SH-SY5Y (cell line): ENCODE data around the gene C11orf98.

Experiments used
- GATA2 ChIP-seq: IDR thresholded peaks from 2 replicates; pipeline ENCODE4 v1.6.1; 2011; ENCODE audit warnings: mild to moderate bottlenecking, low read depth, low read length
- GATA3 ChIP-seq: IDR thresholded peaks from 2 replicates; pipeline ENCODE4 v1.6.1; 2011; ENCODE audit warnings: low read depth, mild to moderate bottlenecking, low read length, moderate library complexity

GRCh38 chr11:62676698-62677097 lies 11.7 kb upstream of the C11orf98 start:
- TF ChIP-seq GATA2 (no peak), GATA3 (no peak)
